PFSK-1 (cell line): ENCODE results near the gene PPP1R12B.

ENCODE experiments used
- POLR2AphosphoS5 ChIP-seq: IDR thresholded peaks from 2 replicates; pipeline ENCODE4 v1.6.1; 2012; ENCODE audit warnings: low read depth, mild to moderate bottlenecking, control low read depth, low read length, moderate library complexity
- REST ChIP-seq, 2 experiments: IDR thresholded peaks; 2 replicates each; pipeline versions ENCODE4 v1.6.1 to v1.8.0; 2011 to 2012; ENCODE audit warnings: low read depth in 2 of 2, low read length in 2 of 2, control low read depth in 1 of 2, inconsistent platforms in 1 of 2, mild to moderate bottlenecking in 1 of 2, moderate library complexity in 1 of 2; ENCODE audit not compliant: insufficient read depth in 1 of 2

GRCh38 chr1:202343652-202344349, 4.7 kb upstream of the PPP1R12B start:
- TF ChIP-seq REST (IDR thresholded peaks at IDR 0.05; ENCODE audit: insufficient read depth in 1 of 2, low read depth in 2 of 2, low read length in 2 of 2) (no peak), POLR2AphosphoS5 (no peak)
